Cerebellar cortex (tissue), 1 donor: ENCODE results near the gene HNF4A.
"Not testable (repeated sequence)": the region's sequence is repeated elsewhere in the genome, so short reads cannot be mapped to it uniquely, and the experiment has no call there.

Experiments used
- DNase-seq: peaks from one replicate; pipeline ENCODE4 v3.0.0-alpha.2; 2015; ENCODE audit warnings: low spot score

Gene HNF4A

DNA sequence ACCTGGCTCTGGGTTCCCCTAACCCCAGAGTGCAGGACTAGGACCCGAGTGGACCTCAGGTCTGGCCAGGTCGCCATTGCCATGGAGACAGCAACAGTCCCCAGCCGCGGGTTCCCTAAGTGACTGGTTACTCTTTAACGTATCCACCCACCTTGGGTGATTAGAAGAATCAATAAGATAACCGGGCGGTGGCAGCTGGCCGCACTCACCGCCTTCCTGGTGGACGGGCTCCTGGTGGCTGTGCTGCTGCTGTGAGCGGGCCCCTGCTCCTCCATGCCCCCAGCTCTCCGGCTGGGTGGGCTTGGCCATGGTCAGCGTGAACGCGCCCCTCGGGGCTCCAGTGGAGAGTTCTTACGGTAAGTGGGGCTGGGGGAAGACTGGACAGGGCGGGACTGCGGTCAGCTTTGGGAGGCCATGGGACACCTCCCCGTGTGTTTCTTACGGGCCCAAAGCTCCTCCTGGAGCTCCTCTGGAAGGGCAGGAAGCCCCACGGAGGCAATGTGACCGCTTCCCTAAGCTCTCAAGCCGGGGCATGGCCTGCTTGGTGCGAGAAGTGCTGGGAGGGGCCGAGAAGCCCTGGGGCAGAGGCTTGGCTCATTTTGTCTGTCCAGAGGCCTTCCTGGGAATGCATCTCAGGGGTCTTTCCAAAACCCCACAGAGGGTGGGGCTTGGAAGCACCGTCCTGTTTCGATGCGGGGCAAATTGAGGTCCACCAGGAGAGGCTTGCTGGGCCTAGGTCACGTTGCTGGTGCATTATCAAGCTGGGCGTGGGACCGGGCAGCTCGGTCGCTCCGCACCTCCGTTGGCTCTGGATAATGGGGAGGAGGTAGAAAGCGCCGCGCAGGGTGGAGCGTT is at the start of gene HNF4A:
Gene HNF4A, plus strand, starts transcription at position 202 of the 855 bp plus-strand sequence. Its CDS starts 106 bp downstream, at position 308.
- DNase-seq: no peak

DNA sequence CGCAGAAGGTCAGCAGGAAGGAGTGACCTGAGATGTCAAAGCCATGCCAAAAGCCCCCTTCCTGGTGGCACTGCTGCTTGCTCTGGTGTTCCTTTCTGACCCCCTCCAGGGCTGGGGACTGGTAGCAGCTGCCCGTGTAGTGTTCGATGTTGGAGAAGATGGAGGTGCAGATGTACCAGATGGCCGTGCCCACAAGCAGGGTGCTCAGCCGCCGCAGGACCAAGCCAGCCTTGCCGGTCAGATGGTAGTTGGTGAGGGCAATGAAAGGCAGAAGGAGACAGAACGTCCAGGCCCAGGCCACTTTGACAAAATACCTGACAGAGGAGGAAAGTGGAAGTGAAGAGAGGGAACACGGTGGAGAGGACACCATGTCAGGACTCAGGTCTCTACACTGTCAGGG is 48.6 kb upstream of the HNF4A start:
- no peak for DNase-seq

DNA sequence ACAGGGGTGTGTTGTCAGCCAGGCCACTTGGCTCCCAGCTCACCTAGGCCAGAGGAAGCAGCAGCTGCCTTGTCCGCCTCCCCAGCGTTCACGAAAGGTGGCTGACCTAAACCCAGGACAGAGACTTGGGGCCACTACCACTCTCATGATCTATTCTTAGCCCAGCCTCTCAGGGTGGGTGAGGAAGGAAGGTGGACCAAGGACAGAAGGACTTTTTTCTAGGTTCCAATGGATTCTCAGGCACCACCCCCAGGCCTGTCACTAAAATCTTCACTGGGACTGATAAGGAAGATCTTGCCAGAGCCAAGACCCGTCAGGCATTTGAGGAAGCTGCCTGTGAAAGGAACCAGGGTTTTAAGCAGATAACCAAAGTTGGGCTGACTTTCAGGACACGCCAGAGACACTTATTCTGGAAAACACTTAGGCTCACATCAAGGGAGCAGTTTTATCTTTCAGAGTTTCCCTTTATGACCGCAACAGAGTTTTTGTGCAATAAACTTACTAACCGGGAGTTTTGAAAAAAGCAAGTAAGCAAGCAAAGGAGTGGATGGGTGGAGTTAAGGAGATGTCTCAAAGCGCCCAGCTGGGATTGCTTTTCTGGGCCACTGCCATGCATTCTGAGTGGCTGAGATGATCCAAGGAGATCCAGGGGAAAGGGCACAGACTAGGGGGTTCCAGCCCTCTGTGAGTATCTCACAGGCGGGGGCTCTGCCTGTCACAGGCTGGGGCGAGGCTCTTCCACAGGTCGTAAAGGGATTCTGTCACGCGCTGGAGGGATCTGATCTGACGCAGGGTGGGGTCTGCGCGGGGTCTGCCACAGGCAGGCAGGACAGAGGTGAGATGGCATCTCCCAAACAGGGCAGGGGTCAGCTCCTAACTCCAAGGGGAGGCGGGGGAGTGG is 45.5 kb upstream of the HNF4A start:
- DNase-seq: peak; percentile 9

DNA sequence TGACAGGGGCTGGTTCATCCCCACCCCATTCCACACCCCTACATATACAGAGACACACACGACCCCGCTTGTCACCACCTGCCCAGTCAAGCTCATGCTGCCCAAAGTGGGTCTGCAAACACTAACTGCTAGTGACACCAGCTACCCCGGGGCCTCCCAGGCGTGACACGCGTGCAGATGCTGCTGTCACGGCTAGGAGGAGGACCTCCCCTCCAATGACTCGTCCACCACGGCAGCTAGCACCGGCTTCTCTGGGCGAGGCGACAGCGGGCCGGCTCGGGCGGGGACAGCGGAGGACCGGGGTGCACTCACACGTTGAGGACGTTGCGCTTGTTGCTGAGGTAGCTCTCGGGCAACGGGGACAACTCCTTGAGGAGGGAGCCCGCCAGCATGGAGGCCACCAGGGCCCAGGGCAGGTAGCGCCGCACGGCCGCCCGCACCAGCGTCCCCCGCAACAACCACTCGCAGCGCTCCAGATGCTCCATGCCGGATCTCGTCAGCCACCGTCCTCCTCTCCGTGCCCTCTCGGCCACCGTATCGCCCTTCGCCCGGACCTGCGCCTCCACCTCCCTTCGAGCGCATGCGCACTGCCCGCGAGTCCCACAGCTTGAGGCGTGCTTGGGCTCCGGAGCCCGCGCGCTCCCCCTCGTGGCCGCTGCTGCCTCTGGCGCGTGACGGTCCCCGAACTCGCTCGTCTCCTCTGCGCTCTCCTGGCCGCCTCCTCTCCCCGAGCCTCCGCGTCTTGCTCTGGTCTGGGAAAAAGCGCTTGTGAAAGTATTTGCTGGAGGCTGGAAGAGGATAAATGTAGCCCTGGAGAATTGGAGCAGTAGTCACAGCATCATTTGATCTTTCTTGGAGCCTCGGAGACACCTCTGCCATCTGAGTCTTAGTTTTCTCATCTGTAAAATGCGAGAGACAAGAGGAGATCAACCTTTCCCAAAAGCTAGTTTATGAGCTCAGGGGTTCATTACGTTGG is 44.5 kb upstream of the HNF4A start, which contains the start of gene FITM2:
Gene FITM2, minus strand, starts transcription at position 539 of the 976 bp plus-strand sequence. Its CDS starts 54 bp downstream, at position 485.
- peak; percentile 96 for DNase-seq

DNA sequence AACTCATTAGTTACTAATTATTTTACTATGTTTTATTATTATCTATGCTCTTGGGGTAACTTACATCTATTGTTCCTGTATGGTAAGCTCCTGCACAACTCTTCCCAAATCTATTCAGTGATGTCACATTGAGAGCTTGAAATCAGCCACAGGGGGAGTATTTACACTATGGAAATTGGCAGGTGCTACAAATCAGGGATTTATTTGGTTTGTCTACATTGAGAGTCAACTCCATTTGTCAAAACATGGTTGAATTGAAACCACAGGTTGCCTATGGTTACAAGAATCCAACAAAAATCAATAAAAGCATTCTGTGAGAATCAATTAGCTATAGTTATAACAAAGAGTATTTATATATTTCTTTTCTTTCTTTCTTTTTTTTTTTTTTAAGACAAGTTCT is 40.6 kb upstream of the HNF4A start:
- no peak for DNase-seq

DNA sequence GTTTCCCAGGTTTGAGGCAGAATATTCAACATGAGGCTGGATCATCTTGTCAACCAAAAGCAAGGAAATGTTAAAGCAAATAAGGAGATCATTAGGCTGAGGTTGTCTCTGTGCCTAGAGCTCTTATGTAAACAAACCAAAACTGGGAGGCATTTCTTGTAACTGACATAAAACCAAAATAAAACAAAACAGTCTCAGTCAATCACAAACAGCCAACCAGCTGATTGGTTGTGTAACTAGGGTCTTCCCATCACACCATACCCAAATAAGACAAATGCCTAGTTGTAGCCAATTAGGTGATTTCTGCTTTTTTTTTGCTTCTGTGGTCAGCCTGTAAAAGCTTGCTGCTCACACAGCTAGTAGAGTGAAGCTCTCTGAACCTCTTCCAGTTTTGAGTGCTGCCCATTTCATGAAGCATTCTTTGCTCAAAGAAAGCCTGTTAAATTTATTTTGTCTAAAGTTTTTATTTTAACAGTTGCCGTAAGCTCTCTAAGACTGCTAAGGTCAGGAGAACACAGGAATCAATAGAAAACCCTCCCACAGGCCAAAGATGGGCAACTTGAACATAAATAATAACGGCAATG is 35.6 kb upstream of the HNF4A start:
- DNase-seq: no peak

DNA sequence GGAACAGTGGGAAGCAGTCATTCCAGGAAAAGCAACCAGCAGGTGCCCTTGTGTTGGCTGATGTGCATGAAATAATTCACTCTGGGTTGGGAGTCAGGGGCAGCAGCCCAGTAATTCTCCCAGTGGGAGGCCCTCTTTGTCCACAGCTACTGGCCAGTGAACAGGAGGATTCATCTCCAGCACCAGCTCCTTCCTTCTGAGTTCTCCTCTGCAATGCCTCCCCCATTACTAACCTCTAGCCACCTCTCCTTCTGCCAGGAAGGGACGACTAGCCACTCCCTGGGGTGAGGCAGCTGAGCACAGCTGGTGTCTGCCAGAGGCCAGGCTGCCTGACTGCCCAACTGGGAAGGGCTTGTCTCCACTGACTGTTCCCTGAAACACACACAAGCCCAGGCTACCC is 31.2 kb upstream of the HNF4A start:
- DNase-seq: no peak

DNA sequence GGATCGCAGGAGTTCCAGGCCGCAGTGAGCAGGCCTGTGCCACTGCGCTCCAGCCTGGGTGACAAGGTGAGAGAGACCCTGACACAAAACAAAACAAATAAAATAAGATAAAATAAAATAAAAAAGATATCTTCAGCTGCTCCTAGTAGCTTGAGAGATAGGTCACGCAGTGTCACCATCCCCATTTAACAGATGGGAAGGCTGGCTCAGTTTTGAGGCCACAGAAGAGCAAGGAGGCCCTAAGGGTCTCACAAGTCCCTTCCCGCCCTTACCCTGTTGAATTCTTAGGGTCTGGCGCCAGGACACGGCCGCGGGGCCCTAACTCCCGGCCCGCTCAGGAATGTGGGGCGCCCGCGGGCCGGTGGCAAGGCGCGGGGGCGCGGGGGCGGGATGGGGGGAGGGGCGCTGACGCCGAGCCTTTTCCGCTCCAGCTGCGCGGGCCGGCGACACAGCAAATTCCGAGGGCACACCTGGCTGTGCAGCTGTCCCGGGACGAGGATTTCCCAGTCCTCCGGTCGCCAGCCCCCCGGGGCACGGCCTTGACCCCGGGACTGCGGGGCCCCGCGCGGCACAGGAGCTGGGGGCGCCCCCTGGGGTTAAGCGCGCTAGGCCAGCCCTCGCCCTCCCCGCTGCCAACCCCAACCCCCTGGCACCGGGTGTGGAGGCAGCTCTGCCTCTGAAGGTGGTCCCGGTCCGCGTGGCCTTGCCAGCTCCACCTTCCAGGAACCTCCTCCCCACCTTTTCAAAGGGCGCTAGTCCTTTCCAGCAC is 28.9 kb upstream of the HNF4A start:
- no peak for DNase-seq

DNA sequence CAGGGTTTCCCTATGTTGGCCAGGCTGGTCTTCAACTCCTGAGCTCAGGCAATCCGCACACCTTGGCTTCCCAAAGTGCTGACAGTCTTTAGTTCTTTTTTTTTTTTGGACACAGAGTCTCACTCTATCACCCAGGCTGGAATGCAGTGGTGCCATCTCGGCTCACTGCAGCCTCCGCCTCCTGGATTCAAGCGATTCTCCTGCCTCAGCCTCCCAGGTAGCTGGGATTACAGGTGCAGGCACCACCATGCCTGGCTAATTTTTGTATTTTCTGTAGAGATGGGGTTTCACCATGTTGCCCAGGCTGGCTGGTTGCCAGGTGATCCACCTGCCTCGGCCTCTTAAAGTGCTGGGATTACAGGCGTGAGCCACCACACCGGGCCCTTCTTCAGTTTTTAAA is 27.8 kb upstream of the HNF4A start:
- not testable (repeated sequence) for DNase-seq

DNA sequence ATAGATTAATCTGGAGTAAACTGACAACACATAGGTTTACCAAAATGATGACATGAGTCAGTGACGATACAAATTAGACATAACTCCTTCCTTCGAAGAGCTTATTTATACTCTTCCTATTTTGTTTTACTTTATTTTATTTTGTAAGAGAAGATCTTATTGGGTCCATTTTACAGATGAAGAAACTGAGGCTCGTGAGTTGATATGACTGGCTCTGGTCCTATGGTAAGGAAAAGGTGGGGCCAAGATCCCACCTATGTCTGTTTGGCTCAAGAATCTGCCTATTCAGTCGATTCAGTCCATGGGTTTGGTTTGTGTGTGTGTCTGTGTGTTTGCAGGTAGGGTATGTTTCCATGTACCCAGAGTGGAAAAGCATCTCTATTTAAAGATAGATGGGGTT is 27.1 kb upstream of the HNF4A start:
- no peak for DNase-seq

DNA sequence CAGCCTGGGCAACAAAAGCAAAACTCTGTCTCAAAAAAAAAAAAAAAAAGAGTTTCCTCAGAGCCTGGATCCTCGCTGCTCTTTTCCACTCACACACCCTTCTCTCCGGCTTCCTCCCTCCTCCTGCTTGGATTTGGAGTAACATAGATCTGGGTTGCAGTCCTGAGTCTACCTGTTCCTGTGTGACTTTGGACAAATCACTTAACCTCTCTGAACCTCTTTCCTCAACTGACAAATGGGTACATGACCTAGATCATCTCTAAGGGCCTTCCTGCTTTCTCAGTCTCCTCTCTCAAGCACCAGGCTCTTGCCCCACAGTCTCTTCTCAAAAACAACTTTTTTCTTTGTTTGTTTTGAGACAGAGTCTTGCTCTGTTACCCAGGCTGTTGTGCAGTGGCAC is 24.3 kb upstream of the HNF4A start:
- DNase-seq: no peak

DNA sequence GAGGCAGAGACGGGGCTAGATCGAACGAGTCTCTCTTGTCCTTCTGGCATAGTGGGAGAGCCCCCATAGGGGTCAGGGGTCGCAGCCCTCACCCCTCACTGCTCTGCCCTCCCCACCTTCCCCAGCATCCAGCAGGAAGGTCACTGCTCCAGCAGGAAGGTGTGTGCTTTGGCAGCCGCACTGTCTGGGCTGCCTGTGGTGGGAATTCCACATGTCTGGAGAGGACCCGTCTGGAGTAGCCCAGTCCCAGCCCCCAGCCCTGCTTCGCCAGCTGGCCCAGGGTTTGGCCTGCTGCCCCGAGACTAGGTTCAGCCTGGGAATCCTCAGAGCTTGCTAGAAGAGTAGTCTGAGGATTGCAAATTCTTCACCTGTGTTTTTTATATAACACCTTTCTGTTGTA is 21.2 kb upstream of the HNF4A start:
- no peak for DNase-seq

DNA sequence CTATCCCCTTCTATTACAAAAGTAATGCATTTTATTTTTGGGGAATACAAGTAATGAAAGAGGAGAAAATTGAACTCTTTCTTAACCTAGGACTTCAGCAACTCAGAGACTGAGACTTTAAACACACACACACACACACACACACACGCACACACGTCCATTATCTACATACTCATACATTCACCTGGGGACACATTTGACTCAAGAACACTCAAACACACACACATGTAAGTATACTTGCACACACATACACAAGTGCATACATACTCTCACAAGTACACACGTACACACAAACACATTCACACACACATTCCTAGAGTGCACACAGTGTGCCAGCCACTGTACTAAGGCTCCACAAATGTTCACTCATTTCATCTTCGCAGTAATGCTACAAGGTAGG is 20.8 kb upstream of the HNF4A start:
- DNase-seq: no peak

DNA sequence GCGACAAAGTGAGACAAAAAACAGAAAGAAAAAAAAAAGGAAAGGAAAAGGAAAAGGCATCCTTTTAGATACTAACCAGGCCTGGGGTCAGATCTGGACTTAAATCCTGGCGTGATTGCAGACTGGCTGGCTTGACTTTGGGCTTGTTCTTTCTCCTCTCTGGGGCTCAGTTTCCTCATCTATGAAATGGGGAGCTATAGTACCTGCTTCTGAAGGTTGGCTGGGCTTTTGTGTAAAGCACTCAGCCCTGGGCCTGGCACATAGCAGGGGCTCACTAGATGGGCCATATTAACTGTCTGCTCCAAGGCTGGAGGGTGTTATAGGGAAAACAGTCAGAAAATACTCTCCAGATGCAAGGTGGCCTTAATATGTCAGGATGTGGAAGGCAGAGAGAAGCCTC is 19.8 kb upstream of the HNF4A start:
- DNase-seq: no peak

DNA sequence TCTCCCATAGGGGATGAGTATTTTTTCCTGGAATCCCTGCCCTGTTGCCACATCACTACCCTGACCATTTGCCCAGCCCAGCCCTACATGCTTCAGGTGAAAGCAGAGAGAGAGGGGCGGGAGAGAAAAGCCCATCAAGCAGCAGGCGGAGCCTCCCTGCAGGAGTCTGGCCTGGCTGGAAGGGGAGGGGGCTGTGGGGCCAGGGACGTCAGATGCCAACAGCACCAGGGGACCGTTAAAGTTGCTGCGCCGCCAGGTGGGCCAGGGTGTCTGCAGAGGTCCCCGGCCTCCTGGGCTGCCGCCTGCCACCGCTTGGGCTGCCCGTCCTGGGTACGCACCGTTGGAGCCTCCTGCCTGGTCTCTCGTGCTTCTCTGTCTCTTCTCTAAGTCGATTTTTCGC is 19.4 kb upstream of the HNF4A start:
- DNase-seq: no peak

DNA sequence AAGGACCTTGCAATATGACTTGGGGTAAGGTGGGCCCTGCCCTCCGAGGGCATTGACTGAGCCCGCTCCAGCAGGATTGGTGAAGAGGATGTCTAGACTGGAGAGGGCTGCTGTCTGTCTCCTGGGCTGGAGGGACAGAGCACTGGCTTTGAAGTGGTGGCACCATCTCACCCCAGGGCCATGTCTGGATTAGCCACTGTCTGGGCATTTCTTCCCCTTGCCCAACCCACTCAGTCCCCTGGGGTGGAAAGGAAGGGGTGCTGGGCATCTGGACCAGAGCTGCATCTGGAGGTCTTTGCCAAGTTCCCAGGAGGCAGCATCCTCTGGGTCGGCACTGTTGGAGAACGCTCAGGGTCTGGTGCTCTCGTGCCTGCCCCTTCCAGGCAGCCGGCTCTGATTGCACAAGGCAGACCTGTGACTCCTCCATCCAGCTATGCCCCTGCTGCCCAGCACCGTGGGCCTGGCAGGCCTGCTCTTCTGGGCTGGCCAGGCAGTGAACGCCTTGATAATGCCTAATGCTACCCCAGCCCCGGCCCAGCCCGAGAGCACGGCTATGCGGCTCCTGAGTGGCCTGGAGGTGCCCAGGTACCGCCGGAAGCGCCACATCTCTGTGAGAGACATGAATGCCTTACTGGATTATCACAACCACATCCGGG is 18.6 kb upstream of the HNF4A start, which contains the start of gene R3HDML:
Gene R3HDML, plus strand, starts transcription at position 319 of the 656 bp plus-strand sequence. Its CDS starts 115 bp downstream, at position 434.
- DNase-seq: no peak

DNA sequence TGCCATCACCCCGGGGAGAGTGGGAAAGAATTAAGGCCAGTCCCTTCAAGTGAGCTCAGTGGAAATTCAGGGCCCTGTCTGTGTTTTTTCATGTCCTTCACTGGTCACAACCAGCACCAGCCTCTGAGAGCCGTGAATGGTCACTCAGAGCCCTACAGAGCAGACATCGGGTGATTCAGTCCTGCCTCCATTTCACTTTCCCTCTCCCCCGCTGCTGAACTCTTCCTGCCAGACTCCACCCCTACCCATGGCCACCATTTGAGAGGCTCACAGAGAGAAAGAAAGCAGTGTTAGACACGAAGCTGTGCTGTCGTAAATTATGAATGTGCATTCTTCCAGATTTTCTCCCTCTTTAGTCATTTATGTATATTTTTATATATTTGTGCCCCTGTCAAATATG is 13.3 kb upstream of the HNF4A start:
- DNase-seq: no peak

DNA sequence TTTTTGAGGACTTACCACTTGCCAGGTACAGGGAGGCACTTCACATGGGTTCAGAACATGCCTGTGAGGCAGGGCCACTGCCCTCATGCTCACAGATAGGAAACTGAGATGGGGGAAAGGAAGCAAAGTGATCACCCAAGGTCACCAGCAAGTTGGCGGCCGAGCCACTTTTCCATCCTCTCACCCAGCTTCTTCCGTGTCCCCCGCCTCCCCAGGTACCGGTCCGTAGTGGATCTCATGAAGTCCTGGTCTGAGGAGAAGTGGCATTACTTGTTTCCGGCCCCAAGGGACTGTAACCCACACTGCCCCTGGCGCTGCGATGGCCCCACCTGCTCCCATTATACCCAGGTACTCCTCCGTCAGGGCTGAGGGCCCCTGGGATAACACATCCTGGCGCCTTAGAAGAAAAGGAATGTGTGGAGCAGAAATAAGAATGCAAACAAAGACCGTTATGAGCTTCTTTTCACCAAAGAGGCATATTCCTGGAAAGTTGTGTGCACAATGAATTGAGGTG is 12.3 kb upstream of the HNF4A start:
- no peak for DNase-seq

DNA sequence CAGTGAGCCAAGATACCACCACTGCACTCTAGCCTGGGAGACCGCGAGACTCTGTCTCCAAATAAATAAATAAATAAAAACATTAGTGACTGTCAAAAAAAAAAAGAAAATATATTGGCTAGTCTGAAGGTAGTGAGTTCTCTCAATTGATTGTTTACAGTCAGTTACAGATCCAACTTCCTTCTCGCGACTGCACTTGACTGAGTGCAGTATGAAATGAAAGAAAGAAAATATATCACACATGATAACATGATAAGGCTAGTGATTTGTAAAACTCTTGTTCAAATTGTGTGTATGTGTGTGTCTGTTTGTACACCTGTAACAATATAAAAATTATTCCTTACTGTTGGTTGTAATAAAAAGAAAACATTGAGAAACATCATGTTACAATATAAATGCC is 10.8 kb upstream of the HNF4A start:
- no peak for DNase-seq

DNA sequence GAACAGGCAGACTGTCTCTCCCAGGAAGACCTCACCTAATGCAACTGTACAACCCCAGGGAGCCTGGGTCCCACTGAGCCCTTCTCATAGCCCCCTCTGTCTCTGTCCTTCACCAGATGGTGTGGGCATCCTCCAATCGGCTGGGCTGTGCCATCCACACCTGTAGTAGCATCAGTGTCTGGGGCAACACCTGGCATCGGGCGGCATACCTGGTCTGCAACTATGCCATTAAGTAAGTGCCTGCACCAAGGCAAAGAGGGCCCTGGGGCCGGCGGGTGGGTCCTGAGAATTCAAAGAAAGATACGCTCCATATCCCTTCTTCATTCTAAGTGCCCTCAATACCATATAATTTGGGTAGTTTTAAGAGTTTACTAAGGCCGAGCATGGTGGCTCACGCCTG is 10.4 kb upstream of the HNF4A start:
- no peak for DNase-seq
